ENCODE data around the gene GPC6. TPM values are rescaled to one million over a fixed set of nuclear protein-coding genes. Genes with fewer than 3 reads are reported as not detected.

GPC6 gene
- total RNA-seq, 1 donor from 2014 or later: not detected

DNA sequence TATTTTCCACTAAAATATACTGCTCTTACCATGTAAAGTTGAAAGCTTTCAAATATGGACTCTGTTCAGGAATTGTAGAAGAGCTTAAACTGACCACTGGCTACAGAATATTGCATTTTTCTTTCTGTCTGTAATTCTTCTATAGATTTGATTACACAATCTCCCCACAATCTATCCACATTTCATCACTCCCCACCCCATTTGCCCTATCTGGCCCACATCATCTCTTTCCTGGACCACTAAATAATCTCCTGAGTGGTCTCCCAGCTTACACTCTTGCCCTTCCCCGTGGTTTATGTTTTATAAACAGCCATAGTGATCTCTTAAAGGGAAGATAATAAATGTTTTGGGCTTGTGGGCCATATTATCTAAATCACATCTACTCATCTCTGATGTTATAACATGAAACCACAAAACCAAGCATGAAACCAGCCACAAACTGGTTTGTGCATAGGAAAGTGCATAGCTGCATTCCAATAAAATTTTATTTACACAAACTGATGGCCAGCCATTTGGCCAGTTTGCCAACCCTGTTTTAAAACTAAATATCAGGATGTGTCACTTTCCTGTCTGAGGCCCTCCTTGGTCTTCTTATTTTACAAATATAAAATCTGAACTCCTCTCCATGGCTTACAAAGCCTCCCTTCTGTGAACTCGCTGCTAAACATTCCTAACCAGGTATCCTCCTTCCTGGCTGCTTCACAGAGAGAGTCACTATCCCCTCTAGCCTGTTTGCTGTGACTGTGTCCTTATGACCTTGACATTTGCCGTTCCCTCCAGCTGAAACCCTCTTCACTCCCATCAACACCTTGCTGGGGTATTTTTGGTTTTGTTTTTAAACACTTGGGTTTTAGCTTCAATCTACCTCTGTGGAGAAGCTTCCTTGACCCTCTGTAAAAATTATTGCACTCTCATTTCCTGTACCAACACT, 500.9 kb downstream of the GPC6 start:
- intact Hi-C loops (cut with micrococcal nuclease): no loop called here

DNA sequence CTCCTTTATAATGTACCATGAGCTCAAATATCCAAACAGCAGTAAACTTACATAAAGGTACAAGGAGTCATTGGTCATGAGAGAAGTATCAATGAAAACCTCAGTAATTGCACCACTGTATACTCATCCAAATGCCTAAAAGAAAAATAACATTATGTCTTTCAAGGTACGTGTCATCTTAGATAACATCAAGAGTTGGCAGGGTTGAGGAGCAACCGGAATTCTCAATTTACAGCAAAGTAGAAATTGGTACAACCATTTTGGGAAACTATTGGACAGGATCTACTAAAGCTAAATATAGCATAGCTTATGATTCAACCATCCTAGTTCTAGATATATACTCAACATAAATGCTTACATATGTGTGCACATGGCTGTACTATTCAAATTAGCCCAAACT, 502.8 kb downstream of the GPC6 start:
- intact Hi-C loops (cut with micrococcal nuclease): no loop called here

DNA sequence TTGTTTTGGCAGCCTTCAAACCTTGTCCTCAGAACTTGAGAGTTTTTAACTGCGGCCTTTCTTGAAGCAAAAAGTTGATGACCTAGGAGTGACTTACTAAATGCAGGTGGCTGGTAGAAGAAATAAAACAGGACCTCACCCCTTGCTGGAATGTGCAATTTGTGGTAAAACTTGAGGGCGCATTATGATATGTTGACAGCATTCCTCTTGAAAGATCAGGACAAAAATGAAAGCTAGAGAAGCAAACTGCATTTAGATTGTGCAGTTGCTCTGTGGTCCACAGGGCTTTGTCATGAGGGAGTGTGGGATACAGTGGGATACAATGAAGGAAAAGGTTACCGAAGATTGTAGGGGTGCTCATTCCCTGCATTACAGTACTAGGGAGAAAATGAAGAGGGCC, 504.2 kb downstream of the GPC6 start:
- intact Hi-C loops (cut with micrococcal nuclease): no loop called here

DNA sequence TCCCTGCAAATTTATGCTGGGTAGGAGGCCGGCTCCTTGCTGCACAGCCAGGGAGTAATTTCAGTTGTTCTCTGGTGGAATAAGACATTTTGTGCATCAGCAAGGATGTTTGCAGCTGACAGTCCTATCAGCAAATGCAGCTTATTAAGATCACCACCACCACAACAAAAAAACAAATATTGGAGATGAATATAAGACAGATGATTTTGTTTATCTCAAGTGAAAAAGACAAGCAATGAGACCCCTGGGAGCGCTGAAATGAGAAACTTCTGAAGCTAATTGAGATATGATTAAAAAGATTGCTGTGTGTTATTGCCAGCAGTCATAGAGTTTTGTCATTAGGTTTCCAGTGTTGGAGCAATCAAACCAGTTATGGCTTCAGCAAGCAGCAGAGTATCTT, 505.6 kb downstream of the GPC6 start:
- intact Hi-C loops (cut with micrococcal nuclease): no loop called here

DNA sequence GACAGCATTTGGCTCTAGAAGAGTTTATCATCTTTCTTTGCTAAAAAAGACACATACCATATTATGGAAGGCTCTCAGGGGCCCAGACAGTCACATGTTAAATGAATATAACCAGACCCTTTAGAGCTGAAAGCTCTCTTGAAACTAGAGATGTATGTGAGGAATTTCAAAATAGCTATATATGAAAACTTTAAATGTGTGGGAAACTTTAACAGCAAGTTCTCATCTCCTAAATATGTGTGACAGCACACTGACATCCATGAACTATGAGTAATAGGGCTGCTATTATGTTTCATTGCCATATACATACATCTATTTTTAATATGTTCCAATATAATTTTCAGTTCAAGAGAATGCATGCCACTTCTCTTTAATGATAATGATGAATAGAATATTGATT, 509.5 kb downstream of the GPC6 start:
- intact Hi-C loops (cut with micrococcal nuclease): no loop called here

DNA sequence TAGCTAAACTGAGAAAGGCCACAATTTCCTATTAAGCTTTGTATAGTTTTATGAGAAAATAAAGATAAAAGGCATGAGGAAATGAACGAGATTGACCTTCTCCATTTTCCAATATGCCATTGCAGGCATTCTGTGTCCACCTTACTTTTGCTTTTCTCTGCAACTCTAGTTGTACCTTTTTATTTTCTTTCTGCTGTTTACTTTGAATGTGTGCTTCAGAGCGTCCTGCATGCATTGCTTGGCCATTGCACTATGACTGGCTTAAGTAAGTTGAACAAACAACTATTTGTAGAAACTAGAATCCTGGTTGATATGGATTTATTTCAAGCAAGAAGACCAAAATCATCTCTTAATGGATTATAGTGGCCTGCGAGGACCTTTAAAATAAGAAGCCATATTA, 510.3 kb downstream of the GPC6 start:
- intact Hi-C loops (cut with micrococcal nuclease): no loop called here

DNA sequence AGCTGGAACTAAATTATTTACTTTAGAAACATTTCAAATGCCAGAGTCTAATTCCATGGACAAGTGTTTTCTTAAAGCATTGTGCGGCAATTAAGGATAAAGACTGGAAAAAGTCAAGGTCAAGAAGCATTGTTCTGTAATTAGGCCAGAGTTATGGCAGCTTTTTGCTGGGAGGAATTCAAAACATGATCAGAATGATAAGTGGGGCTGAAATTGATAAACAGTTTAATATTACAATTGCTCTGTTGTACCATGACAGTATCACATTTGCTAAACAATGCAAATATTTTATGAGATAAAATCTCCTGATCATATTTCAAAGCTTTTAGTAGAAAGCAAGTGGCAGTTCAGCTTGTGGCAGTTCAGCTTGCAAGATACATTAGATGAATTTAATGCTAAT, 513.7 kb downstream of the GPC6 start:
- intact Hi-C loops (cut with micrococcal nuclease): no loop called here

DNA sequence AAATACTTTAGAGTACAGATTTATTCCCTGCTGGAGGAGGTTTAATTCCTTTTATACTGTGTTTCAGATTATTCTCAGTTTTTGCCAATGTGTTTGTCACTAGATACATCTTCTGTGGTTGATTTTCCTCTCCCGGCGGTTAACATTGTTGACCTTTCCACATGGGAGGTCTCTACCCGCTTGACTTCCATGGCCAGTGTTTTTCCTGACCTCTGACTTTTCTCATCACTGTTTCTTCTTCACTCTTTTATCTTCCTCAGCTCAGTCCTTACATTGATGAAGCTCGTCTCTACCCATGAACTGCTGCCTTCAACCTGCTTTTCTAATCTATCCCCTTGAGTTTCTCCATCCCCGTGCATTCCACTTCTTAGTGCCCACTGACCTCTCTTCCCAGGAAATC, 517.4 kb downstream of the GPC6 start:
- intact Hi-C loops (cut with micrococcal nuclease): no loop called here

DNA sequence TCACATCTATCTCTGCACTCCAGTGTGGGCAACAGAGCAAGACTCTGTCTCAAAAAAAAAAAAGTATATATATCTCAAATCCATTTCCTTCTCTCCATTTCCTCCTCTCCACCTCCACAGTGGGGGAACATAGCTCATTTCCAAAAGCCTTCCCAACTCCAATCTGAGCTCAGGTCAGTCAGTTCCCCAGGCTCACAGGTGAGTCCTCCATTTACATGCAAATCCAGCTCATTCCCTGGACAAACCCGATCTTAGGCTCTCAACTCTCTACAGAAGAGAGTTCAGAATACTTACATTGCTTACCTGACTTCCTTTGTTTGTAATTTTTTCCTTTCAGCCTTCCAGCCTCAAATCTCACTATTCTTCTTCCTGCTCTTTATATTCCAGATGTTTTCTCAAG, 518.3 kb downstream of the GPC6 start:
- intact Hi-C loops (cut with micrococcal nuclease): no loop called here

DNA sequence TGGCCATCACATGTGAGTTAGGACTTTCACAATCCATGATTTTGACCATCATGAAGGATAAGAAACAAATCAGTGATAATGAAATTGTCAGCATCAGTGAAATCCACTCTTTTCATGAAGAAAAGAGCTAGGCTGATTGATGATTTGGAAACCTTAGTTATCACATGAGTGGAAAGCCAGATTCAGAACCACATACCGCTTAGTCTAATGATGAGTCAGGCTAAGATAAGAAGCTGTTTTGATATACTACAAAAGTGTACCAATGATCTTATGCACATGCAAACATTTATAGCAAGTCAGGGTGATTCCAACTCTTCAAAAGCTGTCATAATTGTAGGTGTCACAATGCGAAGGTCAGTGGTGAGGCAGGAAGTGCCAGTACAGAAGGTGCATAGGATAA, 519.3 kb downstream of the GPC6 start:
- intact Hi-C loops (cut with micrococcal nuclease): no loop called here

DNA sequence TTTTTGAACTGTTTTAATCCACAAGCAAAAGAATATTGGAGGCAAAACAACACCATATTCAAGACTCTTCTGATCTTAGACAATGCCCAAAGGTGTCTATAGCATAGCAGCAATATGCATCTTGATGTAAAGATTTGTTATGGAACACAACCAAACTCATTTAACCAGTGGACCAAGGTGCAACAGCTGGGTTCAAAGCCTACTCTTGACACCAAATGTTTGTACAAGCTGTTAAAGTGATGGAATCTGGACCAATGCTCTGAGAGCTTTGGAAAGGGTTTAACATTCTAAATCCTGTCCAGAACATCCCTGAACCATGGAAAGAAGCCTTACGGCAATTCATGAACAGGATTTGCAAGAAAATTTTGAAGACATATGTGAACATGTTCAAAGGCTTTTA, 520.0 kb downstream of the GPC6 start:
- intact Hi-C loops (cut with micrococcal nuclease): no loop called here

DNA sequence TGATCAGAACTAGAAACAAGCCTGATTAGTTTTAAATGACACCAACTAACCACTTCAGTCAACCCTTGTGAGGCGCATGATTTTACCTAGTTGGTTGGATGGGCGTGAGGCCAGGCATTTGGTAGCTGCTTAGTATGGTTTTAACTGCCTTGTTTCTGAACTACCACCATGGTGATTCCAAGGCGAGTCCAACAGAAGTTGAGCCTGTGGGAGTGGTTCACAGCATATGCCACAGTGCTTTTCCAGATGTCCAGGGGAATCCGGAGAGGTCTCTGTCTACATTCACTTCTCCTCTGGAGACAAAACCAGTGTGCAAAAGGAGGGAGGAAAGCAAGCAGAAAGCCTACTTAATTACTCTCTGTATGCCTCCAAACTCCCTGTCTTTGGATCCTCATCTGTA, 524.1 kb downstream of the GPC6 start:
- intact Hi-C loops (cut with micrococcal nuclease): no loop called here

DNA sequence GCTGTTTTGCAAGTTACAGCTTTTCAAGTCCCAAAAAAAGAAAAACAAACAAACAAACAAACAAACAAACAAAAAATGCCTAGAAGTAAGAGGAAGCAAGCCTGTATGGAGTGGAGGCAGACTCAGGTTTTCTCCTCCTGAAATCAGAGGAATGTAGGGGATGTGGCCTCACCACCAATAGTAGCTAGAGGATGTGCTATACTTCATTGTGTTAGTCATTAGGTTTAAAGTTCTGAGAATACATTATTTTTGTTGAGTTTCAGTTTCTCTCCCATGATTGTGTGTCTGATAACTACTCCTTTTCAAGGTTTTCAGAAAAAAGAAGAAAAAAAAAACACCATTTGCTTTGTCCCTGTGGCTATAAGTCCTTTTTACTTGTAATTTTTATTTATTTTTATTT, 524.5 kb downstream of the GPC6 start:
- intact Hi-C loops (cut with micrococcal nuclease): no loop called here

DNA sequence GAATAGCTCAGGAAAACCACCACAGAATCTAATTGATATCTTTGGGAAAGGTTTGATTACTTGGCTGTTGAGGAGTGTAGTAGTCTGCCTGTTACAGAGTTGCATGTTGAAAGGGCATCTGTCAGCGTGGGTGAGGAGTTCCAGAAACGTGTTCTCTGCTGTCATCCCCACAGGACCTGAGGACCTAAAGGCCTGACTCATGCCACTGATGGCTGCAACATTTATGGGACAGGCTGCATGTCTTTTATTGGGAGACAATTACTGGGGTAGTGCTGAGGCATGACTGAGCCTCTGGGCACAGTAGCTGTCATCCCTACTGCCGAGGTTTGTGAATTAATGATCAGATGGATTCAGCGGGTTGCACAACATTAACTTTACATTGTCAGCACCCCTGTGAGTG, 525.9 kb downstream of the GPC6 start:
- intact Hi-C loops (cut with micrococcal nuclease): no loop called here

DNA sequence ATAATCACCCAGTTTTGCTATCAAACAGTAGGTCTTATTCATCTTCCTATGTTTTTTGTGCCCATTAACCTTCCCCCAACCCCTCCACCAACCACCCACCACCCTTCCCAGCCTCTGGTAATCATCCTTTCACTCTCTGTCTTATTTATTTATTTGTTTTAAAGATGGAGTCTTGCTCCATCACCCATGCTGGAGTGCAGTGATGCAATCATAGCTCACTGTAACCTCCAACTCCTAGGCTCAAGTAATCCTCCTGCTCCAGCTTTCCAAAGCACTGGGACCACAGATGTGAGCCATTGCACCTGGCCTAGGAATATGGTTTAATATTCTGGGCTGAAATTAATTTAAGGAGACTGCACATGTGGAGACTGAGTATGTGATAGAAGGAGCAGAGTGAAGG, 527.0 kb downstream of the GPC6 start:
- intact Hi-C loops (cut with micrococcal nuclease): no loop called here

DNA sequence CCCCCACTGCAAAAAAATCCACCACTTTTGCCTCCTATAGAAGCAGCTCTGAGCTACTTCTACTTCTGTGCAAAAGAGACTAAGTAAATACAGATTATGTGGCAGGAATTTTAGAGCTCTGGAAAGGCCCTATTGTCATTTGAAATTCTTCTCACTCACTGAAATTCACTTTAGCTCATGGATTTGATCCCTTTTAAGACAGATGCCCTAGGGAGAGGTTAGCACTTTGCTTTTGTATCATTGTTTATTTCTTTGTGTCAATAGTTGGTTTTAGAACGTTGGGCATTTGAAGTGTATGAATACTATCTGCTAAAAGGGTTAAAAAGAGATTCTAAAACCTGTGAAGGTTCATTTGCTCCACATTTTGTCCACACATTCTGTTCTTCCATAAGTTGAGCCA, 528.7 kb downstream of the GPC6 start:
- intact Hi-C loops (cut with micrococcal nuclease): no loop called here

DNA sequence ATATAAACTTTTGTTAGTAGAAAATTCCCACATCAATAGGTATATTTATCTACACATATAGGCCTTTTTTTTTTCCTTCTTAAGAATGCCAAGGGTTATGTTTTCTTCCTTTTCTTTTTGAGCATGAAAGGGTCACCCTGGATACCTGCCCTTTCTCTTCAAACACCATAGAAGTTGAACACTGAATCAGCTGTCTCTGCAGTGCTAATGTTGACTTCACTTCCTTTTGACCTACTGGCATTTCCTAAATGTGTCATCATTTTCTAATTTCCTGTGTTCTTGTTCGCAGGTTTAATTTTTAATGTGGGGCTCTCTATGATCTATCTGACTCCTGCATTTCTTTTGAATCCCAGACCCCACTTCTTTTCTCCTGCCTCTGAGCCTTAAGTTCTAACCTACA, 532.0 kb downstream of the GPC6 start:
- intact Hi-C loops (cut with micrococcal nuclease): no loop called here

DNA sequence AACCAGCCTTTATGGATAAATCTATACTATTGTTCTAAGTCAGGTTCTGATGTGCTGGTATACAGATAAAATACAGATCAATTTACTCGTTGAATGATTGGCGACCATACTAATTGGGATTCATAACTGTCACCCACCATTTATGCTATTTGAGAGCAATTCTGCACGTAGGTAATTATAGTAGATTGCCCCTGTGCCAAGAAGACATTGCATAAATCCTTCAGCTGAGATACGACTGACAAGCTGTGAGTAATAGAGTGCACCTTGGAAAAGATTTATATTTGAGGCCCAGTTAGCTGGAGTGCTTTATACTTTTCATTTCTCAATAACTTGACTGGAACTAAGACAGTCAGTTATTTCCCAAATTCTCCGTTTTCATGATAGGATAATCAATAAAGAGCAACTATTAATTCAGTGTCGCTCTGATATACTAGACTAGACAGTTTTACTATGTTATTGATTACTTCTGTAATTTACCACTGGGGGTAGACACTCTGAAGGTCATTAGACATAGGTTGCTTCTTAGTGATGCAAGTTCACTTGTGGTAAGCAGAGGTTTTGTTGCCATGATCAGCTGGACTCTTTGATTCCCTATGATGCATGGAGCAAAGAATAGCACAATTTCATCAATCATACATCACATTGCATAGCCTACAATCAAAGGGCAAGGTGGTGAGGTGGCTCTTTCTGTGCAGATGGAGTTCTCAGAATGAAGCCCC, 536.3 kb downstream of the GPC6 start:
- intact Hi-C loops (cut with micrococcal nuclease): no loop called here

DNA sequence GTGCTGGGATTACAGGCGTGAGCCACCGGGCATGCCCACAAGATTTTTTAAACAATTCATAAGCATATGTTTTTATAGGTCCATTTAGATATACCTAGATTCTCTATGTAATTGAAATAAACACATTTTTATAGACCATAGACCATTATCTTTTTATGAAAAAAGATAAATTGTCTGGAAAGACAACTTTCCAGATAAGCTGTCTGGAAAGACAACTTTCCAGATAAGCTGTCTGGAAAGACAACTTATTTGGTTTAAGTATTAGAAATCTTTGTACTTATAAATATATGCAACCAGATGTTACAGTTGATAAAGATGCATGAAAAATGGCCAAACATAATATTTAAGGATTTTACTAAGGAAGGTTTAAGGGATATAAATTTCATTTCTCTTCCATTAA, 538.5 kb downstream of the GPC6 start:
- intact Hi-C loops (cut with micrococcal nuclease): no loop called here

DNA sequence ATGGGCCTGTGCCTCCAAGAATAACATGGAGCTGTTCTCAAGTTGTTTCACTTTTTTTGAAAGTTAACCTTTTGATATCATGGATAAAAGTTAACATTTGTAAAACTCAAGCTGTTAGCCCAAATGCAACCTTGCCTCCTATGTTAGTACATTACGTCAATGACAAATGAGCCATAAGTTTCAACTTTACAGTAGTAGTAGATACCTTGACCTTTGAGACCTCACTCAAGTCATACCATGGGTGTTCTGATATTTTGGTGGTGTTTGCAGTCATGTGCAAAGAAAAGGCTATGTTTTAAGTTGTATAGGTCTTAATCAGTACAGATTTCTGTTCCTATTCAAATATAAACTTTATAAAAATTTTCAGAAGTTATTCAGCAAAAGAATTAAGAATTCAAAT, 539.2 kb downstream of the GPC6 start:
- intact Hi-C loops (cut with micrococcal nuclease): no loop called here

DNA sequence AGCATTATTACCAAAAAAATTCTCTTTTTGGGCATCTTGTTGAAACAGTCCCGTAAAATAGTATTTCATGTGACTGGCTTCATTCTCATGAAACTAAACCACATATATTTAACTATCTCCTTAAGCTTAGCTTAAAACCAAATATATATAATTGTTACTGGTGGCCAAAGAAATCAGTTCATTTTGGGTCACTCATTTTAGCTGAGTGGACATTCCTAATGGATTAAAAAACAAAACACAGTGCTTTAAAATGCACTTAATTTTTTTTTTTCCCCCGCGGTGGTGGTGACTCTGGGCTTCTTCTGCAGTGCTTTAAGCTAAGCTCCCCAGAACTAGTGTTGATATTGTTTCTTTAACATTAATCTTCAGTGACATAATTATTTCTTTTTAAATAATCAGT, 540.1 kb downstream of the GPC6 start:
- intact Hi-C loops (cut with micrococcal nuclease): no loop called here

DNA sequence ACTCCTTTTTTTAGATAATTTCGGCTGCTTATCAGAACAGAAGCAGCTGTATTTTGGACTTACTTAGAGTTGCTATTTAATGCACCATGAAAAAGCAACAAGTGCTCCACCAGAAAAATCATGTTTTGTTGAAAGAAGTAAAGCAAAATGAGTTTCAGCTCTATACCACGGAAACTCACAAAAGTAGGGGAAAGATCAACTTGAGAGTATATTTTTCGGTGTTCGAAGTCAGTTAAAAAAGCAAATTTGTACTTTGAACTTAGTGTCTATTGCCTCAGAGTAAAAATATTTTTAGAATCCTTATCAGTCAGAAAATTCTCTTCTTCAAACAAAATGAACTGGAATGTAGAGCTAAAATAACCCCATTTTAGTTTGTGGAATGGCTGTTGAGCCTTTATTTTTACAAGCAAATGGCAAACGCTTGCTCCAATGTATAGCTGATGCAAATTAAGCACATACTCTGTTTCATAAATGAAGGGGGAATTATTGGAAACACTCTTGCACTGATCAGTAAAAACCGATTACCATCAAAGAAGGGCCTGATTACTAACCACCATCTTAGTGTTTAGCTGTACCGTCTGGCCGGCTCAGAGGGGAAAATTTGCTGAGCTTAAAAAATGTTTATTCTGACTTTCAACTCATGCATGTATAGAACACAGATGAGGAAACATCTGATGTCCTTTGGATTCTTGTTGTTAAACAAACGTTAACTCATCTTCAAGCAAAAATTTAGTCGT, 540.7 kb downstream of the GPC6 start:
- intact Hi-C loops (cut with micrococcal nuclease): no loop called here
